ENCODE measurements around the gene TAS2R31. TPM values are rescaled to one million over a fixed set of nuclear protein-coding genes. Genes with fewer than 3 reads are reported as not detected.

The TAS2R31 gene
- total RNA-seq, 3 donors from 2014 or later (not counting 1 experiment from before 2014, with no cell fraction given) = 3.7 to 6.2 (median 4.0) TPM

GRCh38 chr12:11014234-11014633 lies 17.0 kb downstream of the TAS2R31 start:
- no peak overlapping the region for H3K27ac Mint-ChIP-seq
- H3K4me3 Mint-ChIP-seq = no peak overlapping the region
- ATAC-seq (no peak), DNase-seq (no peak)
- Histone ChIP-seq H3K27me3 (ENCODE audit: control insufficient read depth, insufficient read depth, low read length) (no peaks in the 10 kb centered on the region), H3K36me3 (ENCODE audit: control insufficient read depth, insufficient read depth, low read length) (no peaks in the 10 kb centered on the region), H3K9me3 (ENCODE audit: control insufficient read depth, insufficient read depth, low read length) (no peaks in the 10 kb centered on the region), H3K4me3 (ENCODE audit: low read length) (no peak overlapping the region), H3K27ac (ENCODE audit: low read length) (no peak overlapping the region), H3K4me1 (ENCODE audit: control insufficient read depth, insufficient read depth, low read length) (no peaks in the 10 kb centered on the region)
- no peaks in the 10 kb centered on the region for H3K4me1 Mint-ChIP-seq
- no peaks in the 10 kb centered on the region for H3K9me3 Mint-ChIP-seq
- H3K36me3 Mint-ChIP-seq = no peaks in the 10 kb centered on the region
- intact Hi-C loops (cut with micrococcal nuclease) = no loop called here
- H3K27me3 Mint-ChIP-seq (ENCODE audit: low read depth in 2 of 2) = no peaks in the 10 kb centered on the region
- no peak for TF ChIP-seq CTCF (IDR thresholded peaks at IDR 0.05)

- Mint-ChIP-seq H3K27ac (no peak overlapping the region), H3K27me3 (ENCODE audit: low read depth in 2 of 2) (no peaks in the 10 kb centered on the region), H3K4me1 (peaks cover 0 to 4% of the 10 kb centered on the region in 2 donors), H3K36me3 (no peaks in the 10 kb centered on the region), H3K4me3 (no peak overlapping the region), H3K9me3 (no peaks in the 10 kb centered on the region)
- ATAC-seq (no peak), DNase-seq (no peak)
- H3K27me3 ChIP-seq (ENCODE audit: control insufficient read depth, insufficient read depth, low read length) = no peaks in the 10 kb centered on the region
- intact Hi-C loops (cut with micrococcal nuclease) = no loop called here
- H3K4me1 ChIP-seq (ENCODE audit: control insufficient read depth, insufficient read depth, low read length) = no peaks in the 10 kb centered on the region
- no peak overlapping the region for H3K4me3 ChIP-seq (ENCODE audit: low read length)
- WGBS (ENCODE audit: insufficient coverage) = no CpG with 5 or more reads among the region's 1 CpG
- no peak for TF ChIP-seq CTCF (IDR thresholded peaks at IDR 0.05)
- no peak overlapping the region for H3K27ac ChIP-seq (ENCODE audit: low read length)
- no peaks in the 10 kb centered on the region for H3K9me3 ChIP-seq (ENCODE audit: control insufficient read depth, insufficient read depth, low read length)
- no peaks in the 10 kb centered on the region for H3K36me3 ChIP-seq (ENCODE audit: control insufficient read depth, insufficient read depth, low read length)
Measured at GRCh38 chr12:11007608-11008007, 23.6 kb downstream of the TAS2R31 start.

- peaks cover 0 to 3% of the 10 kb centered on the region in 2 donors for H3K9me3 Mint-ChIP-seq
- no peaks in the 10 kb centered on the region for H3K36me3 Mint-ChIP-seq
- no peaks in the 10 kb centered on the region for H3K27me3 Mint-ChIP-seq (ENCODE audit: low read depth in 2 of 2)
Measured at GRCh38 chr12:10998204-10998603, 33.0 kb downstream of the TAS2R31 start, which contains the start of gene TAS2R20. TAS2R20 (minus strand) TSS chr12:10998304; CDS start chr12:10997875, 429 bp downstream.

More at GRCh38 chr12:10998204-10998603, 33.0 kb downstream of the TAS2R31 start, which contains the start of gene TAS2R20:
- no peaks in the 10 kb centered on the region for H3K27me3 ChIP-seq (ENCODE audit: control insufficient read depth, insufficient read depth, low read length)
- no peak within 1 kb of the TSS for H3K27ac Mint-ChIP-seq
- no peak within 1 kb of the TSS for H3K4me3 ChIP-seq (ENCODE audit: low read length)
- intact Hi-C loops (cut with micrococcal nuclease) = no loop called here
- no peaks in the 10 kb centered on the region for H3K9me3 ChIP-seq (ENCODE audit: control insufficient read depth, insufficient read depth, low read length)
- H3K36me3 ChIP-seq (ENCODE audit: control insufficient read depth, insufficient read depth, low read length) = peaks cover 10% of the 10 kb centered on the region
- ATAC-seq = no peak
- H3K27ac ChIP-seq (ENCODE audit: low read length) = no peak within 1 kb of the TSS
- H3K4me1 Mint-ChIP-seq = peaks cover 4 to 6% of the 10 kb centered on the region in 2 donors
- no peaks in the 10 kb centered on the region for H3K4me1 ChIP-seq (ENCODE audit: control insufficient read depth, insufficient read depth, low read length)
- TF ChIP-seq CTCF (IDR thresholded peaks at IDR 0.05) = no peak
- no peak for DNase-seq
- H3K4me3 Mint-ChIP-seq = no peak within 1 kb of the TSS
